ENCODE results near the gene BOD1L1.

- no peak for TF ChIP-seq CTCF (tag by site-specific recombination; IDR thresholded peaks at IDR 0.05)
- TF ChIP-seq ZNF280D (tag by site-specific recombination; IDR thresholded peaks at IDR 0.05) = no peak
- TF ChIP-seq ZNF362 (tag by site-specific recombination; IDR thresholded peaks at IDR 0.05) = no peak
- no peak for TF ChIP-seq ZNF580 (tag by site-specific recombination; IDR thresholded peaks at IDR 0.05)
- TF ChIP-seq ZNF140 (tag by site-specific recombination; IDR thresholded peaks at IDR 0.05) = no peak
- TF ChIP-seq ZNF658 (tag by site-specific recombination; IDR thresholded peaks at IDR 0.05) = no peak
- TF ChIP-seq ZNF302 (tag by site-specific recombination; IDR thresholded peaks at IDR 0.05; ENCODE audit: low read depth) = no peak
- TF ChIP-seq ZNF843 (tag by site-specific recombination; IDR thresholded peaks at IDR 0.05) = no peak
- TF ChIP-seq ZNF274 (IDR thresholded peaks at IDR 0.05; ENCODE audit: low read length) = no peak
- no peak for TF ChIP-seq ZNF274 (tag by site-specific recombination; IDR thresholded peaks at IDR 0.05; ENCODE audit: borderline replicate concordance)
- TF ChIP-seq ZNF350 (tag by site-specific recombination; IDR thresholded peaks at IDR 0.05) = no peak
- no peak for TF ChIP-seq BCL6B (tag by site-specific recombination; IDR thresholded peaks at IDR 0.05)
- TF ChIP-seq, protein P1, sequence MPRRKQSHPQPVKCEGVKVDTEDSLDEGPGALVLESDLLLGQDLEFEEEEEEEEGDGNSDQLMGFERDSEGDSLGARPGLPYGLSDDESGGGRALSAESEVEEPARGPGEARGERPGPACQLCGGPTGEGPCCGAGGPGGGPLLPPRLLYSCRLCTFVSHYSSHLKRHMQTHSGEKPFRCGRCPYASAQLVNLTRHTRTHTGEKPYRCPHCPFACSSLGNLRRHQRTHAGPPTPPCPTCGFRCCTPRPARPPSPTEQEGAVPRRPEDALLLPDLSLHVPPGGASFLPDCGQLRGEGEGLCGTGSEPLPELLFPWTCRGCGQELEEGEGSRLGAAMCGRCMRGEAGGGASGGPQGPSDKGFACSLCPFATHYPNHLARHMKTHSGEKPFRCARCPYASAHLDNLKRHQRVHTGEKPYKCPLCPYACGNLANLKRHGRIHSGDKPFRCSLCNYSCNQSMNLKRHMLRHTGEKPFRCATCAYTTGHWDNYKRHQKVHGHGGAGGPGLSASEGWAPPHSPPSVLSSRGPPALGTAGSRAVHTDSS (tag by site-specific recombination; IDR thresholded peaks at IDR 0.05) = no peak
Observed at GRCh38 chr4:13659341-13660070, 32.0 kb upstream of the BOD1L1 start.
